ENCODE results near the gene SEC24C. TPM values are rescaled to one million over a fixed set of nuclear protein-coding genes. Genes with fewer than 3 reads are reported as not detected.
A peak's percentile ranks its signal among the peaks of the same experiment; 100 is the strongest.

Gene SEC24C
- total and polyA plus RNA-seq, 2 of the 4 experiments (the other 2 are of a cell fraction) = 74.2 to 88.9 TPM

DNA sequence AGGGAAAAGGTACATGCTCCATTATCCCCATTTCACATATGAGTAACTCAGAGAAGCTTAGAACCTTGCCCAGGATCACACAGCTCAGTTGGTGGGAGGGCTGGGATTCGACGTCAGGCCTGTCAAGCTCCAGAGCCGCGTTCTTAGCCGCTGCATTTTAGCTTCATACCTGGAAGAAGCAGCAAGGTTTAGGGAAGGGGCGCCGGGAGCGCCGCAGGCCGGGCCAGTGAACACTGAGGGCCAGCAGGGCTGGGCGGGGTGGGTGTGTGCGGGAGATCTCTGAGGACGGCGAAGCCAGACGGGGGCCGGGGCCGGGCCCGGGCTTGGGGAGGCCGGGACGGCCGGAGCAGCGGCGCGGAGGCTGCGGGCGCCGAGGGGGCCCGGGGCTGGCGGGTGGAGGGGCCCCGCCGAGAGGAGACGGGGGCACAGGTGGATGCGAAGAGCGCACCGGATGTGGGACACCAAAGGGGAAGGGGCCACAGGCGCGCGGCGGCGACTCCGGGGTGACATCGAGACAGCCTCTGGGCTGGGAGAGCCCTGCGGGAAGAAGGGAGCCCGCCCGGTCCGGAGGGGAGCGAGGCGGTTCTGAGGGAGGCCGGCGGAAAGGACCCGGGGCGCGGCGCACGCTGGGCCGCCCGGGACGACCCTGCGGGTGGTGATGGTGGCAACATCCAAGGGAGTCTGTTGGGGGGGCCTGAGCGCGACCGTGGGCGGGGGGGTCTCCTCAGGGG, 66.7 kb downstream of the SEC24C start:
- Histone ChIP-seq H3K27ac (ENCODE audit: insufficient read depth, low read length) (peak overlapping the region; percentile 77), H3K79me1 (ENCODE audit: low read depth in 1 of 2, low read length in 2 of 2) (peaks cover 14 to 49% of the 10 kb centered on the region in 2 experiments), H2BK20ac (ENCODE audit: low read depth, low read length) (no peak overlapping the region), H3K4ac (ENCODE audit: low read depth, low read length) (peak overlapping the region; percentile 79), H4K20me1 (ENCODE audit: insufficient read depth, low read length) (no peaks in the 10 kb centered on the region), H3K36me3 (ENCODE audit: control insufficient read depth, insufficient read depth, low read length) (peaks cover 42% of the 10 kb centered on the region), H3K27me3 (ENCODE audit: control insufficient read depth, insufficient read depth, low read length) (no peaks in the 10 kb centered on the region), H2AK9ac (replicated peaks; ENCODE audit: low read depth, low read length, poor library complexity) (peak overlapping the region; percentile 84), H4K5ac (ENCODE audit: low read depth, low read length) (no peak overlapping the region), H3K56ac (ENCODE audit: extremely low read depth, insufficient read depth, low read length) (no peak overlapping the region), H3K9ac (ENCODE audit: low read depth, low read length) (peak overlapping the region; percentile 80), H3K23ac (ENCODE audit: low read depth, low read length) (peak overlapping the region; percentile 62; the same call in 1 of the 2 replicates), H3K14ac (replicated peaks; ENCODE audit: low read depth, low read length) (peak overlapping the region; percentile 55; the same call in 1 of the 2 replicates), H4K91ac (ENCODE audit: insufficient read depth, low read depth, low read length) (no peak overlapping the region), H3K9me1 (ENCODE audit: insufficient read depth, low read length) (peaks cover 20% of the 10 kb centered on the region), H2BK5ac (ENCODE audit: low read depth, low read length, poor library complexity, severe bottlenecking) (peak overlapping the region; percentile 81), H2AFZ (replicated peaks; ENCODE audit: low read length, poor library complexity) (peak overlapping the region; percentile 92), H3K4me1 (ENCODE audit: control insufficient read depth, insufficient read depth, low read length) (0 out of 2 replicates have a peak, but pooled peaks cover 4% of the 10 kb centered on the region), H2BK120ac (ENCODE audit: low read depth, low read length) (no peak overlapping the region), H3K18ac (ENCODE audit: low read depth, low read length) (no peak overlapping the region), H2BK15ac (ENCODE audit: low read depth, low read length) (no peak overlapping the region), H3K9me3 (ENCODE audit: control insufficient read depth, insufficient read depth, low read length) (no peaks in the 10 kb centered on the region), H3K4me3 (ENCODE audit: insufficient read depth, low read depth, low read length) (peak overlapping the region; percentile 88), H3K4me2 (ENCODE audit: low read depth, low read length) (peak overlapping the region; percentile 96), H2AK5ac (ENCODE audit: low read depth, low read length) (no peak overlapping the region), H4K8ac (ENCODE audit: low read depth in 2 of 2, low read length in 2 of 2) (peak overlapping the region in 1 of 2 experiments; percentile 63; a peak in 1 of 4 replicates)
- intact Hi-C loops (cut with micrococcal nuclease) = no loop called here
- ATAC-seq (ENCODE audit: low read depth) (peak; percentile 38), DNase-seq (no peak)
- ChIA-PET CTCF (interaction anchor here (0.8 kb wide), 1 partner anchor 69 kb away, joined by 4 read pairs; no protein-coding TSS in a partner anchor), POLR2A (ENCODE audit: unreplicated experiment) (no interaction called here)
- 1% methylated on average over 34 of the region's 63 CpGs; no CpG with 5 or more reads in 1 of the 2 experiments for WGBS, 2 experiments (ENCODE audit: extremely low coverage in 2 of 2, insufficient read length in 1 of 2)
- dilution Hi-C loops (cut with HindIII; ENCODE audit: low sequenced_read_pairs, unreplicated experiment) = no loop called here
- in situ Hi-C loops (cut with MboI; ENCODE audit: low sequenced_read_pairs) = no loop called here
- no TSS peak for BruUV-seq (replicated peaks)
- TF ChIP-seq, protein P1, sequence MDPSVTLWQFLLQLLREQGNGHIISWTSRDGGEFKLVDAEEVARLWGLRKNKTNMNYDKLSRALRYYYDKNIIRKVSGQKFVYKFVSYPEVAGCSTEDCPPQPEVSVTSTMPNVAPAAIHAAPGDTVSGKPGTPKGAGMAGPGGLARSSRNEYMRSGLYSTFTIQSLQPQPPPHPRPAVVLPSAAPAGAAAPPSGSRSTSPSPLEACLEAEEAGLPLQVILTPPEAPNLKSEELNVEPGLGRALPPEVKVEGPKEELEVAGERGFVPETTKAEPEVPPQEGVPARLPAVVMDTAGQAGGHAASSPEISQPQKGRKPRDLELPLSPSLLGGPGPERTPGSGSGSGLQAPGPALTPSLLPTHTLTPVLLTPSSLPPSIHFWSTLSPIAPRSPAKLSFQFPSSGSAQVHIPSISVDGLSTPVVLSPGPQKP (IDR thresholded peaks at IDR 0.05; ENCODE audit: borderline replicate concordance, low read depth, low read length) = no peak
- TF ChIP-seq NFE2L2 (IDR thresholded peaks at IDR 0.05; ENCODE audit: low read depth, low read length) (no peak), USF2 (IDR thresholded peaks at IDR 0.05; ENCODE audit: low read depth, low read length) (no peak), MAZ (IDR thresholded peaks at IDR 0.05; ENCODE audit: borderline replicate concordance, low read depth, low read length) (no peak), BHLHE40 (IDR thresholded peaks at IDR 0.05; ENCODE audit: low read depth, low read length) (no peak), CEBPB (IDR thresholded peaks at IDR 0.05; ENCODE audit: low read depth, low read length) (no peak), MXI1 (IDR thresholded peaks at IDR 0.05; ENCODE audit: borderline replicate concordance, low read depth, low read length) (no peak), CHD1 (IDR thresholded peaks at IDR 0.05; ENCODE audit: low read depth, low read length) (no peak), RFX5 (IDR thresholded peaks at IDR 0.05; ENCODE audit: low read depth, low read length) (no peak), FOS (IDR thresholded peaks at IDR 0.05; ENCODE audit: low read depth, low read length) (no peak), MAFK (IDR thresholded peaks at IDR 0.05; ENCODE audit: low read depth, low read length) (no peak), RCOR1 (IDR thresholded peaks at IDR 0.05; ENCODE audit: insufficient replicate concordance, low read length) (no peak), SMC3 (IDR thresholded peaks at IDR 0.05; ENCODE audit: low read depth, low read length) (no peak)
- TF ChIP-seq, protein P2, sequence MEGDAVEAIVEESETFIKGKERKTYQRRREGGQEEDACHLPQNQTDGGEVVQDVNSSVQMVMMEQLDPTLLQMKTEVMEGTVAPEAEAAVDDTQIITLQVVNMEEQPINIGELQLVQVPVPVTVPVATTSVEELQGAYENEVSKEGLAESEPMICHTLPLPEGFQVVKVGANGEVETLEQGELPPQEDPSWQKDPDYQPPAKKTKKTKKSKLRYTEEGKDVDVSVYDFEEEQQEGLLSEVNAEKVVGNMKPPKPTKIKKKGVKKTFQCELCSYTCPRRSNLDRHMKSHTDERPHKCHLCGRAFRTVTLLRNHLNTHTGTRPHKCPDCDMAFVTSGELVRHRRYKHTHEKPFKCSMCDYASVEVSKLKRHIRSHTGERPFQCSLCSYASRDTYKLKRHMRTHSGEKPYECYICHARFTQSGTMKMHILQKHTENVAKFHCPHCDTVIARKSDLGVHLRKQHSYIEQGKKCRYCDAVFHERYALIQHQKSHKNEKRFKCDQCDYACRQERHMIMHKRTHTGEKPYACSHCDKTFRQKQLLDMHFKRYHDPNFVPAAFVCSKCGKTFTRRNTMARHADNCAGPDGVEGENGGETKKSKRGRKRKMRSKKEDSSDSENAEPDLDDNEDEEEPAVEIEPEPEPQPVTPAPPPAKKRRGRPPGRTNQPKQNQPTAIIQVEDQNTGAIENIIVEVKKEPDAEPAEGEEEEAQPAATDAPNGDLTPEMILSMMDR (conservative IDR thresholded peaks at IDR 0.05; ENCODE audit: low read depth, low read length) = no peak

Data from IMR-90 (cell line).